HG03460 (cell line): Measurements from ENCODE around the gene MT1H.
A peak's percentile ranks its signal among the peaks of the same experiment; 100 is the strongest.
"Not testable (repeated sequence)": the region's sequence is repeated elsewhere in the genome, so short reads cannot be mapped to it uniquely, and the experiment has no call there.

Experiments
- ATAC-seq: cut with Tn5 transposase; IDR thresholded peaks from one replicate; pipeline ENCODE4 v1.9.1; 2021; ENCODE audit not compliant: unreplicated experiment

Gene MT1H

DNA sequence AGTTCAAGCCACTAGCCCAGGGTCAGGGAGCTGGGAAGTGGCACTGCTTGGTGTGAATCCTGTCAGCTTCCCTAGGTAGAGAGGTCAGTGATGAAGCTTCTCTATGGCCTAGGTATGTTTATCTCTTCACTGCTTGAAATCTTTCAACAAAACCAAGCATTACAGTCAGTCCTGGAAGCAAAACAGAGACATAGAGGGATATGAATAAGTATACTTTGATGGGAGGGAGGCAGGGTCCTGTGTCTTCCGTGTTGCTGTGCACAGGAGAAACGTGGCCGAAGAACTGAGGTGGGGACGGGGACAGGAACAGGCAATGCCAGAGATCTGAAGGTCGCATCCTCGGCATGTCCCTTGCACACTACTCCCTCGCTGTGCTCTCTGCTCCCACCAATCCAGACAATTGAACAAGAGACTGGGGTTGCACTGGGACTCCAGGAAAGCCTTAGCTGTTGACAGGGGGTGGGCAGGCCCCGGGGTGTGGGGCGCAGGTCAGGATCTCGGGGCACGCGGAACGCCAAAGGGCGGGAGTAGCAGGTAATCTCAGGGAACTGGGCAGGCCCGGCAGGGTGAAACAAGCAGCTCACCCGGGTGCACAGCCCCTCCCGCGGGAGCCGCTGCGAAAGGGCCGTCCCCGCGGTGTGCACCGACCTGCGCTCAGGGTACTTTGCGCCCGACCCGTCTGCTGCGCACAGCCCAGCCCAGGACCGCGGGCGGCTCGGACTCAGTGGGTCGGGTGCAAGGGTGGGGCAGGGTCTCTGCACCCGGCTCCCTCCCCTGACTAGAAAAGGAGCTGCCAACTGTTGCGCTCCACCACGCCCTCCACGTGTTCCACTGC, at the start of gene MT1H:
Gene MT1H, plus strand, starts transcription at position 810 of the 835 bp plus-strand sequence. CDS start 71 bp downstream, outside the sequence.
- ATAC-seq, result no peak

DNA sequence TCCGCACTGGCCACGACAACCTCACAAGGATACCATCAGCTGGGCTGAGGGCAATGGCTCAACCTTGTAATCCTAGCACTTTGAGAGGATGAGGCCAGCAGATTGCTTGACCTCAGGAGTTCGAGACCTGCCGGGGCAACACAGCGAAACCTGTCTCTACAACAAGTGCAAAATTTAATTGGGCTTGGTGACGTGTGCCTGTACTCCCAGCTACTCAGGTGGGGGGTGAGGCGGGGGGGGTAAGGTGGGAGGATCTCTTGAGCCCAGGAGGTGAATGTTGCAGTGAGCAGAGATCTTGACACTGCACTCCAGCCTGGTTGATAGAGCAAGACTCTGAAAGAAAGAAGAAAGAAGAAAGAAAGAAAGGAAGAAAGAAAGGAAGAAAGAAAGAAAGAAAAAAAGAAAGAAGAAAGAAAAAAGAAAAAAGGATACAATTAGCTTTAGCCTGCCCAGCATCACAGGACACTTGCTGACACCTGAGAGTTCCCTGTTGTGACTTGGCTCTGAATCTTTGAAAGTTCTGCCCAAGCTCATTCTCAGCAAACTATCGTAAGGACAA, 49.2 kb upstream of the MT1H start:
- no peak for ATAC-seq

DNA sequence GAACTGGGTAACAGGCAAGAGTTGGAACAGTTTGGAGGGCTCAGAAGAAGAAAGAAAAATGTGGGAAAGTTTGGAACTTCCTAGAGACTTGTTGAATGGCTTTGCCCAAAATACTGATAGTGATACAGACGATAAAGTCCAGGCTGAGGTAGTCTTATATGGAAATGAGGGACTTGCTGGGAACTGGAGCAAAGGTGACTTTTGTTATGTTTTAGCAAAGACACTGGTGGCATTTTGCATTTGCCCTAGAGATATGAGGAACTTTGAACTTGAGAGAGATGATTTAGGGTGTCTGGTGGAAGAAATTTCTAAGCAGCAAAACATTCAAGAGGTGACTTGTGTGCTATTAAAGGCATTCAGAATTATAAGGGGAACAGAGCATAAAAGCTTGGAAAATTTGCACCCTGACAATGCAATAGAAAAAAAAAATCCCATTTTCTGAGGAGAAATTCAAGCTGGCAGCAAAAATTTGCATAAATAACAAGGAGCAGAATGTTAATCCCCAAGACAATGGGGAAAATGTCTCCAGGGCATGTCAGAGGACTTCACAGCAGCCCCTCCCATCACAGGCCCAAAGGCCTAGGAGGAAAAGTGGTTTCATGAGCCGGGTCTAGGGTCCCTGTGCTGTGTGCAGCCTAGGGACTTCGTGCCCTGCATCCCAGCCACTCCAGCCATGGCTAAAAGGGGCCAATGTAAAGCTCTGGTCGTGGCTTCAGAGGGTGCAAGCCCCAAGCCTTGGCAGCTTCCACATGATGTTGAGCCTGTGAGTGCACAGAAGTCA, 47.8 kb upstream of the MT1H start:
- not testable (repeated sequence) for ATAC-seq

DNA sequence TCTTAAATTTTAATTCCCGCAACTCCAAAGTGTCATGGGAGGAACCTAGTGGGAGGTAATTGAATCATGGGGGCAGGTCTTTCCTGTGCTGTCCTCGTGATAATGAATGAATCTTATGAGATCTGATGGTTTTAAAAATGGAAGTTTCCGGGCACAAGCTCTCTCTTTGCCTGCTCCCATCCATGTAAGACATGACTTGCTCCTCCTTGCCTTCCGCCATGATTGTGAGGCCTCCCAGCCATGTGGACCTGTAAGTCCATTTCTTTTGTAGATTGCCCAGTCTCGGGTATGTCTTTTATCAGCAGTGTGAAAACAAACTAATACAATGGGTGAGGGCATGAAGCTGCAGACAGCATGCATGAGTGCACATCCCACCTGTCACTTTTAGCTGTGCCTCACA, 46.4 kb upstream of the MT1H start:
- not testable (repeated sequence) for ATAC-seq

DNA sequence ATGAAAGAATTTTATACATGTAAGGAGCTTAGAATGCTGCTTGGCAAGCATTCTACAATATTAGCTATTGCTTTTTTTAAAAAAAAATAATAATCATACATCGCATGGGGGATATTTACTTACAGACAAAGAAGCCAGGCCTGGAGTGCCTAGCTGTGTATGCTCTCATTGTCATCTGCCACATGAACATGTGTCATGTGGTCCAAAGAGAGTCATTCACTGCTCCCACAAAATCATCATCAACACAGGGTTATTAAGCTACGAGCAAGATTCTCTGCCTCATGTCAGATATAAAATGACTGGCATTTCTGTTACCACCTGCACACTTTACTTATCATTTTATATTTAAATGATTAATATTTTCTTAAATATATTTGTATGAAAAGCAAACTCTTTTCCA, 46.0 kb upstream of the MT1H start:
- ATAC-seq, result no peak

DNA sequence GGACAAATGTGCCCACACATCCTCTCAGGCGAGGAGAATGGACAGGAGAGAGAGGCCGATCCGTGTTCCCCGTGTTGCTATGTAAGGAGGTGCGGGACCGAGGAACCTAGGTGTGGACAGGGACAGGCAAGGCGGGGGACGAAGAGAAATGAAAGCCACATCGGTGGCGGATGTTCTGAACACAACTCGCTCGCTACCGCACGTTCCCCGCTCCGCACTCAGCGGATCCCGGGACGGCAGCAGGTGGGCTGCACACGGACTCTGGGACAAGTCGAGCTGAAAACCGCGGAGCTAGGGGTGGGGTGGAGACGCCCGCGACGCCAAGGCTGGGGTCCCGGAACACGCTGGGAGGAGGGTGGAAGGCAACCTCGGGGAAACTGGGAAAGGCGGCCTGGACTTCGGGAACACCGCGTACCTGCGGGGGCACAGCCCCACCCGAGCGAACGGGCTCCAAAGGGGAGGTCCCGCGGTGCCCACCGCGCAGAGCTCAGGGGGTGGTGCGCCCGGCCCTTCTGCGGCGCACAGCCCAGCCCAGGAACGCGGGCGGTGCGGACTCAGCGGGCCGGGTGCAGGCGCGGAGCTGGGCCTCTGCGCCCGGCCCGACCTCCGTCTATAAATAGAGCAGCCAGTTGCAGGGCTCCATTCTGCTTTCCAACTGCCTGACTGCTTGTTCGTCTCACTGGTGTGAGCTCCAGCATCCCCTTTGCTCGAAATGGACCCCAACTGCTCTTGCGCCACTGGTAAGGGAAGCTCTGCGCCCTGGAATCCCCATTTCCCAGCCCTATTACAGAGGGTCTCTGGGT, 44.3 kb upstream of the MT1H start, which contains the start of gene MT1E:
Gene MT1E, plus strand, starts transcription at position 642 of the 803 bp plus-strand sequence. Its CDS starts 71 bp downstream, at position 713.
- ATAC-seq, result no peak

DNA sequence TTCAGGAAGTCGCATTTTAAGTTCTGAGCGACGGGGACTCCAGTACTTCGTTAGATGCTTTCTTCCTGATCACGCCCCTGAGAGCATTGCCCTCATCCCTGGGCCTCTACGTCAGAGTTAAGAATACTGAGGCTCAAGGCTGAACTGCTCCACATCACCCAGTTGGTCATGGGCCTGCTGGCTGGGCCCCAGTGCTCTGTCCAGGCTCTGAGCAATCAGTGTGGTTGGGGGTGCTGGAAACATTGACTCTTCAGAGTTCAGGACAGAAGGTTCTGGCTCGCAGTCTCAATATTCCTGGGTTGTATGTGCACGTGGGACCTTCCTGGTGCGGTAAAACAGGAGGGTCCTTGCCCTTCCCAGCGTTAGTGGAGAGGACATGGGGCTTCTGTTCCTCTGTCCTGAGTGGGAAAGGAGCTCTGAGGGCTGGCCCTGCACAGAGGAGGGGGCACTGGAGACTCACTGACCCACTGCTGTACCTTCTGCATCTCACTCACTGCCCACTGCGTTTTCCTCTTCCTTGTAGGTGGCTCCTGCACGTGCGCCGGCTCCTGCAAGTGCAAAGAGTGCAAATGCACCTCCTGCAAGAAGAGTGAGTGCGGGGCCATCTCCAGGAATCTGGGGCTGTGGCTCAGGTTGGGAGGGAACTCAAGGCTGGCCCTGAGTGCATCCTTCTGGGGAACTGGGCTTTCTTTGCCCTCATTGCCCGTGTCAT, 43.5 kb upstream of the MT1H start:
- no peak for ATAC-seq

DNA sequence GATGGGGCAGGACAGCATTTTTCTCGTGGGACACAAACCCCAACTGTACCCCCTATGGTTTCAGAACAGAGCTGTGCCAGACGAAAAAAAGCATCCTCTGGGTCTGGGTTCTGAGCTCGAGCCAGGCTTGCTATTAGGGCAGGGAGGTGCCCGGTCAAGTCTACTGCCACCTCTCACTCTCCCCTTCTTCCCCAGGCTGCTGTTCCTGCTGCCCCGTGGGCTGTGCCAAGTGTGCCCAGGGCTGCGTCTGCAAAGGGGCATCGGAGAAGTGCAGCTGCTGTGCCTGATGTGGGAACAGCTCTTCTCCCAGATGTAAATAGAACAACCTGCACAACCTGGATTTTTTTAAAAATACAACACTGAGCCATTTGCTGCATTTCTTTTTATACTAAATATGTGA, 42.9 kb upstream of the MT1H start:
- ATAC-seq, result no peak

DNA sequence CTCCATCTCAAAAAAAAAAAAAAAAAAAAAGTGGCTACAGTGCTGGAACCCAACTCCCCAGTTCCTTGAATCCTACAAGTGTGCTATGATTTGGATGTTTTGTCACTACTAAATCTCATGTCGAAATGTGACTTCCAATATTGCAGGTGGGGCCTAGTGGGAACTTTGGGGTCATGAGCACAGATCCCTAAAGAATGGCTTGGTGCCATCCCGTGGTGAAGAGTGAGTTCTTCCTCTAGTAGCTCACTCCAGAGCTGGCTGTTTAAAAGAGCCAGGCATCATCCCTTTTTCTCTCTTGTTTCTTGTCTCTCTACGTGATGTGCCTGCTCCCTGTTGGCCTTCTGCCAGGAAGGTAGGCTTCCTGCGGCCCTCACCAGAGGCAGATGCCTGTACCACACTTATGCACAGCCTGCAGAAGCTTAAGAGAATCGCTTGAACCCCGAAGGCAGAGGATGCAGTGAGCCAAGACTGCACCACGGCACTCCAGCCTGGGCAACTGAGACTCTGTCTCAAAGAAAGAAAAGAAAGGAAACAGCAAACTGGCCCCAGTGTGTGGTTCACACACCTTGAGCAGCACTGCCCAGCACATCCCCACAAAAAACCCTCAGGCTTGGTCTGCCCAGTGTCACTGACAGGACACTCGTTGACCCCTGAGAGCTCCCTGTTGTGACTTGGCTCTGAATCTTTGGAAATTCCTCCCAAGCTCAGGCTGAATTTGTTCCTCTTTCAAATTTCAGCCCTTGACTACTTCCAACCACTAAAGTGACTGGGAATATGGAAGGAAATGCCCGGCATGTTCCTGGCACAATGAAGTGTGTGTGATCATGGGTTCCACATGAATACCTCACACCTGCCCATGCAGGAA, 40.9 kb upstream of the MT1H start:
- ATAC-seq, result no peak

DNA sequence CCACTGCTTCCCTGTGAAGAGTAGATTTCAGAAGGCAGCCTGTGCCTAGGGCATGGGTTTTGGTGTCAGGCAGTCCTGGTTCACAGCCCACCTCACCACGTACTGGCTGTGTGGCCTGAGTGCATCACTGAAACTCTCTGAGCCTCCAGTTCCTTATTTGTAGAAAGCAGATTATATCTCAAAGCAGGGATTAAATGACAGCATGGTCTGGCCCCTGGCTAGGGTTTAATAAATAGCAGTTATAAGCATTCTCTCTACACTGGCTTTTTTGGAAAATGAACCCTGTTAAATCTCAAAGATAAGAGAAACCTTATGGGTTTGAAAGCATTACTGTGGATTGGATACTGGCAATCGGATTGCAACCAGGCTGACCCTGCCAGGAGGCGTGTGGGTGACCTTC, 40.1 kb upstream of the MT1H start:
- no peak for ATAC-seq

DNA sequence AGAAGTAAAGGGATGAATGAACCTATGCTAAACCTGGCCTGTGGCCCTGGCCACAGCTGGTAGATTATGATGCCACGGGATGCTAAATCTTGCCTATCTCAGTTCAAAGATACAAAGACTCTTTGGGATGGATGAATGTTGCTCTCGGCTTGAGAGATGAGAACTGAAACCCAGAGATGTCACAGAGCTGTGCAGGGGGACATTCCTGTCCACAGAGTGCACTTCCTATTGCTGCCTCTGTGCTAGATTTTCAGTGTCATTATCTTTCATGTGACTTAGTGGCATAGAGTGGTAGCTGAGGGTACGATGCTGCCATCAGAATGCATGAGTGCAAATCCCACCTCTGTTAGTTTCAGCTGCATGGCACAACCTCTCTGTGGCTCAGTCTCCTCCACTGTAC, 39.5 kb upstream of the MT1H start:
- ATAC-seq, result peak; percentile 84

DNA sequence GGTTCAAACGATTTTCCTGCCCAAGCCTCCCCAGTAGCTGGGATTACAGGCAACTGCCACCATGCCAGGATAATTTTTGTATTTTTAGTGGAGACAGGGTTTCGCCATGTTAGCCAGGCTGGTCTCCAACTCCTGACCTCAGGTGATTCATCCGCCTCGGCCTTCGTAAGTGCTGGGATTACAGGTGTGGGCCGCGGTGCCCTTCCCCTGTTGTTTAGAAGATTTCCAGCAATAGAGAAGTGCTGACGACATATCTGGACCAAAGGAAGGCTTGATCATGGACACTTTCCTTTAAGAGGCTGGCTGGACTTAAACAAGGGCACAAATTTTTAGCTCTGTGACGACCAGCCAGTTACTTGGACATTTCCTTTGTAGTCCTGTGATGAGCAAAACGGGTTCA, 38.4 kb upstream of the MT1H start:
- ATAC-seq, result no peak

DNA sequence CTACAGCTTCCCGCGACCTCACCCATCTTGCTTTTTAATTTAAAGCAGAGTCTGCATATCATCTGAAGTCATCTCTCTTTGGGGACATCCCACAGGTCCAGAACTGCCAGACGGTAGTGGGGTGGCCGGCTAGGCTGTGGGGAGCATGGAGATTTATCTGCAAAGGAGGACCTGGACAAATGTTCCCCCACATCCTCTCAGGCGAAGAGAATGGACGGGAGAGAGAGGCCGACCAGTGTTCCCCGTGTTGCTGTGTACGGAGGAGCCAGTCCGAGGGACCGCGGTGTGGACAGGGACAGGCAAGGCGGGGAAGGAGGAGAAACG, 37.8 kb upstream of the MT1H start:
- ATAC-seq, result no peak

DNA sequence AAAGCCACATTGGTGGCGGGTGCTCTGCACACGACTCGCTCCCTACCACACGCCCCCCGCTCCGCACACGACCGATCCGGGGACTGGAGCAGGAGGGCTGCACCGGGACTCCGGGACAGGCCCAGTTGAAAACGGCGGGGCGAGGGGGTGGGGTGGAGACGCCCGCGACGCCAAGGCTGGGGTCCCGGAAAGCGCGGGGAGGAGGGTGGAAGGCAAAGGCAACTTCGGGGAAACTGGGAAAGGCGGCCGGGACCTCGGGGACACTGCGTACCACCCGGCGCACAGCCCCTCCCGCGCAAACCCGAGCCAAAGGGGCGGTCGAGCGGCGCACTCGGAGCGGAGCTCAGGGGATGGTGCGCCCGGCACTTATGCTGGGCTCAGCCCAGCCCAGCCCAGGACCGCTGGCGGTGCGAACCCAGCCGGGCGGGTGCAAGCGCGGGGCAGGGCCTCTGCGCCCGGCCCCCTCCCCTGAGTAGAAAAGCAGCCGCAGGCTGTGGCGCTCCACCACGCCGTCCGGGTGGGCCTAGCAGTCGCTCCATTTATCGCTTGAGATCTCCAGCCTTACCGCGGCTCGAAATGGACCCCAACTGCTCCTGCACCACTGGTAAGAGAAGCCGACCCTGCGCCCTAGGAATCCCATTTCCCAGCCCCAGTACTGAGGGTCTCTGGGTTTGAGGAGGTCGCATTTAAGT, 37.3 kb upstream of the MT1H start, which contains the start of gene MT1M:
Gene MT1M, plus strand, starts transcription at position 504 of the 692 bp plus-strand sequence. Its CDS starts 73 bp downstream, at position 577.
- no peak for ATAC-seq

DNA sequence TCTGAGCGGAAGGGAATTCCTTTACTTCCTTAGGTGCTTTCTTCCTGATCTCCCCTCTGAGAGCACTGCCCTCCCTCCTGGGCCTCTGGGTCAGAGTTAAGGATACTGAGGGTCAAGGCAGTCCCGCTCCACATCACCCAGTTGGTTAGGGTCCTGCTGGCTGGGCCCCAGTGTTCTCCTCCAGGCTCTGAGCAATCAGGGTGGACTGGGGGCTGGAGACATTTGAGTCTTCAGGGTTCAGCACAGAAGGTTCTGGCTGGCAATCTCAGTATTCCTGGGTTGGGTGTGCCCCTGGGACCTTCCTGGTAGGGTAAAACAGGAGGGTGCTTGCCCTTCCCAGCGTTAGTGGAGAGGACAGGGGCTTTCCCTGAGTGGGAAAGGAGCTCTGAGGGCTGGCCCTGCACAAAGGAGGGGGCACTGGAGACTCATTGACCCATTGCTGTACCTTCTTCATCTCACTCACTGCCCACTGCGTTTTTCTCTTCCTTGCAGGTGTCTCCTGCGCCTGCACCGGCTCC, 36.7 kb upstream of the MT1H start:
- ATAC-seq, result no peak

DNA sequence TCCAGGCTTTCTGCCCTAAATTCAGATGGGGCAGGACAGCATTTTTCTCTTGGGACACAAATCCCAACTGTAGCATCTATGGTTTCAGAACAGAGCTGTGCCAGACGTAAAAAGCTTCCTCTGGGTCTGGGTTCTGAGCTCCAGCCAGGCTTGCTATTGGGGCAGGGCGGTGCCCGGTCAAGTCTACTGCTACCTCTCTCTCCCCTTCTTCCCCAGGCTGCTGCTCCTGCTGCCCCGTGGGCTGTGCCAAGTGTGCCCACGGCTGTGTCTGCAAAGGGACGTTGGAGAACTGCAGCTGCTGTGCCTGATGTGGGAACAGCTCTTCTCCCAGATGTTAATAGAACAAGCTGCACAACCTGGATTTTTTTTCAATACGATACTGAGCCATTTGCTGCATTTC, 36.1 kb upstream of the MT1H start:
- no peak for ATAC-seq

DNA sequence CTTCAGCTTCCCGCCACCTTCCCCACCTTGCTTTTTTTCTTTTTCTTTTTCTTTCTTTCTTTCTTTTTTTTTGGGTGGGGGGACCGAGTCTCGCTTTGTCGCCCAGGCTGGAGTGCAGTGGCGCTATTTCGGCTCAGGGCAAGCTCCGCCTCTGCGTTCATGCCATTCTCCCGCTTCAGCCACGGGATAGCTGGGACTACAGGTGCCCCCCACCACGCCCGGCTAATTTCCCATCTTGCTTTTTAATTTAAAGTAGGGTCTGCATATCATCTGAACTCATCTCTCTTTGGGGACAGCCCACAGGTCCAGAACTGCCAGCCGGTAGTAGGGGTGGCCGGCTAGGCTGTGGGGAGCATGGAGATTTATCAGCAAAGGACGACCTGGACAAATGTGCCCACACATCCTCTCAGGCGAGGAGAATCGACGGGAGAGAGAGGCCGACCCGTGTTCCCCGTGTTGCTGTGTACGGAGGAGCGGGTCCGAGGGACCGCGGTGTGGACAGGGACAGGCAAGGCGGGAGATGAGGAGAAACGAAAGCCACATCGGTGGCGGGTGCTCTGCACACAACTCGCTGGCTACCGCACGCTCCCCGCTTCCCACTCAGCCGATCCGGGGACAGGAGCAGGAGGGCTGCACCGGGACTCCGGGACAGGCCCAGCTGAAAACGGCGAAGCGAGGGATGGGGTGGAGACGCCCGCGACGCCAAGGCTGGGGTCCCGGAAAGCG, 34.7 kb upstream of the MT1H start:
- ATAC-seq, result no peak

DNA sequence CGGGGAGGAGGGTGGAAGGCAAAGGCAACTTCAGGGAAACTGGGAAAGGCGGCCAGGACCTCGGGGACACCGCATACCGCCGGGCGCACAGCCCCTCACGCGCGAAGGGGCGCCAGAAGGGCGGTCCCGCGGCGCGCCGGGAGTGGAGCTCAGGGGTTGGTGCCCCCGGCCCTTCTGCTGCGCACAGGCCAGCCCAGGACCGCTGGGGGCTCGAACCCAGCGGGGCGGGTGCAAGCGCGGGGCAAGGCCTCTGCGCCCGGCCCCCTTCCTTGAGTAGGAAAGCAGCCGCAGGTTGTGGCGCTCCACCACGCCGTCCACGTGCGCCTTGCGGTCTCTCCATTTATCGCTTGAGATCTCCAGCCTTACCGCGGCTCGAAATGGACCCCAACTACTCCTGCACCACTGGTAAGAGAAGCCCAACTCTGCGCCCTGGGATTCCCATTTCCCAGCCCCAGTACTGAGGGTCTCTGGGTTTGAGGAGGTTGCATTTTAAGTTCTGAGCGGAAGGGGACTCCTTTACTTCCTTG, 34.1 kb upstream of the MT1H start:
- ATAC-seq, result no peak
